ENCODE results near the gene EPB41L4B. TPM values are rescaled to one million over a fixed set of nuclear protein-coding genes. Genes with fewer than 3 reads are reported as not detected.
"Not testable (repeated sequence)": the region's sequence is repeated elsewhere in the genome, so short reads cannot be mapped to it uniquely, and the experiment has no call there.

Gene EPB41L4B
- total RNA-seq (1 to 10 TPM in 1 of 2 donors, under 1 TPM in 1; 0.63 to 1.3 TPM), polyA plus RNA-seq (10 to 100 TPM in 1 of 2 donors, under 1 TPM in 1; 0.74 to 23.0 TPM)
- long read RNA-seq, donor 1: 0 reads
- long read RNA-seq, donor 2, partial matches to known transcripts: 0 of 2 reads
- long read RNA-seq, donor 2, other reads (novel, unspliced or antisense): 2 of 2 reads

- Histone ChIP-seq H3K9me3 (ENCODE audit: control insufficient read depth, low read length) (no peaks in the 10 kb centered on the region), H3K27ac (ENCODE audit: low read depth in 1 of 2, low read length in 2 of 2) (no peak within 1 kb of the TSS), H3K4me3 (ENCODE audit: low read length in 2 of 2) (peak within 1 kb of the TSS; percentile 45 to 90), H3K4me1 (ENCODE audit: control insufficient read depth in 1 of 2, insufficient read depth in 2 of 2, low read length in 2 of 2) (no peaks in the 10 kb centered on the region), H3K27me3 (ENCODE audit: control insufficient read depth in 1 of 2, insufficient read depth in 2 of 2, low read length in 1 of 2) (no peaks in the 10 kb centered on the region), H3K36me3 (ENCODE audit: control insufficient read depth in 1 of 2, insufficient read depth in 2 of 2, low read length in 1 of 2) (no peaks in the 10 kb centered on the region)
- DNase-seq: peak; percentile 86 to 95
- ATAC-seq (ENCODE audit: low FRiP score): peak; percentile 90
- WGBS, 2 donors: 0 to 1% methylated on average over 32 to 72 of the region's 72 CpGs
- intact Hi-C loops (cut with DNase I): loop anchor here (1.0 to 10.0 kb wide), 3 partner anchors 77 to 386 kb away; partner anchors contain the start of genes ABITRAM (in 1 of the 2) and ELP1 (in 1 of the 2)
Measured at GRCh38 chr9:109320742-109321448, at the start of gene EPB41L4B. Gene EPB41L4B, minus strand, starts transcription at chr9:109321059. Its CDS starts 613 bp downstream, at chr9:109320446.

DNA sequence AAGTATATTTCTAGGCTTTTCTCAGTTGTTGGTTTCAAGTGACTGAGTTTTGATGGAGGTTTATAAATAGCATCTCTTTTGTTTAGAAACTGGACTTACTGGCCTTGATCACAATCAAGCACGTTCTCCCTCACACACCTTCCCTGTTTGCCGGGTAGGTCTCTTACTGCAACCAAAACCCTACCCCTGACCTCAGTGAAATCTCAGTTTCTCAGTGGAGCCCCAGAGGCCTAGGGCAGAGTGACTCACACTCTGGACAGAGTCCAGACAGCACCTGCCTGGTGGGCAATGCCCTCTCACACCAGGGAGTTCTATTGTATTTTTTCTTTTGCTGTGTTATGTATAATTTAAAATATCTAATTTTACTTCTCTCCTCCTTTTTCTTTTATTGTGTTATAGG lies 48.4 kb upstream of the EPB41L4B start:
- DNase-seq (no peak), ATAC-seq (ENCODE audit: low FRiP score) (no peak)
- Histone ChIP-seq H3K9me3 (ENCODE audit: control insufficient read depth, low read length) (no peaks in the 10 kb centered on the region), H3K27me3 (ENCODE audit: control insufficient read depth in 1 of 2, insufficient read depth in 2 of 2, low read length in 1 of 2) (no peaks in the 10 kb centered on the region), H3K36me3 (ENCODE audit: control insufficient read depth in 1 of 2, insufficient read depth in 2 of 2, low read length in 1 of 2) (no peaks in the 10 kb centered on the region), H3K4me1 (ENCODE audit: control insufficient read depth in 1 of 2, insufficient read depth in 2 of 2, low read length in 2 of 2) (no peaks in the 10 kb centered on the region), H3K4me3 (ENCODE audit: low read length in 2 of 2) (no peak overlapping the region), H3K27ac (ENCODE audit: low read depth in 1 of 2, low read length in 2 of 2) (no peak overlapping the region)
- intact Hi-C loops (cut with DNase I): no loop called here
- 55 to 63% methylated on average over 2 of the region's 2 CpGs for WGBS, 2 donors

DNA sequence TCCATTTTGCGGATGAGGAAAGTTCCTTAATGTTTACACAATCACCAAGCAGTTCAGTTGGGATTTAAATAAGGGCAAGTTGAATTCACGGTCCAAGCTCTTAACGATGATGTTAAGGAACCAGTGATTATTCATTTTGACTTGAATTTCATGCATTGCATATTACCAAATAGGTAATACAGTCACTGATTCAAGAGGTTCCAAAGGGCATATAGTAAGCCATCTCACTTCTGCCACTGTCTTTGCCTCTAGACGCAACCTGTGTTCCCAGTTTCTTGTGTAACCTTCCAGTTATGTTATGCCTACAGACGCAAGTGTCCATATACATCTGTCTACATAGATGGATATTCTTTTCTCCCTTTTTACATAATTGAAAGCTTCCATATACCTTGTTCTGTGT lies 39.9 kb upstream of the EPB41L4B start:
- intact Hi-C loops (cut with DNase I): no loop called here
- no peak for ATAC-seq (ENCODE audit: low FRiP score)
- H3K27me3 ChIP-seq (ENCODE audit: control insufficient read depth in 1 of 2, insufficient read depth in 2 of 2, low read length in 1 of 2): no peaks in the 10 kb centered on the region

DNA sequence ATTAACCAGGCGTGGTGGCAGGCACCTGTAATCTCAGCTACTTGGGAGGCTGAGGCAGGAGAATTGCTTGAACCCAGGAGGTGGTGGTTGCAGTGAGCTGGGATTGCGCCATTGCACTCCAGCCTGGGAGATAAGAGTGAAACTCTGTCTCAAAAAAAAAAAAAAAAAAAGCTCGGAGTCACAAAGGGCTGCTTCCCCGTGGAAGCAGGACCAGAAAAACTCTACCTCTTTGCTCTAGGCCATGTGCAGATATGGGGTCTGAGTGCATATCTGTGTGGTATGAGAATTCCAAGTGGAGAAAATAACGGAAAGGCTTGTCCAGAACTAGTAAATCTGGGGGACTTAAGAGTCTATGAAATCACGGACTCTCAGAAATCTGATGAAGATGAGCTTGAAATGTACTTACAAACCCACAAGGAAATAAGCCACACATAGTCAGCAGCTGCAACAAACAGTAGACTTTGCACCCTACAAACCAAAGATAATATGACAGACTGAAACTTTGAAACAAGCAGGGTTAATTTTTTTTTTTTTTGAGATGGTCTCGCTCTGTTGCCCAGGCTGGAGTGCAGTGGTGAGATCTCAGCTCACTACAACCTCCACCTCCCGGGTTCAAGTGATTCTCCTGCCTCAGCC lies 38.2 kb upstream of the EPB41L4B start:
- ATAC-seq (ENCODE audit: low FRiP score); H3K4me1 ChIP-seq (ENCODE audit: control insufficient read depth in 1 of 2, insufficient read depth in 2 of 2, low read length in 2 of 2); H3K9me3 ChIP-seq (ENCODE audit: control insufficient read depth, low read length); H3K36me3 ChIP-seq (ENCODE audit: control insufficient read depth in 1 of 2, insufficient read depth in 2 of 2, low read length in 1 of 2); H3K27ac ChIP-seq (ENCODE audit: low read depth in 1 of 2, low read length in 2 of 2); DNase-seq; intact Hi-C loops (cut with DNase I); H3K4me3 ChIP-seq (ENCODE audit: low read length in 2 of 2); H3K27me3 ChIP-seq (ENCODE audit: control insufficient read depth in 1 of 2, insufficient read depth in 2 of 2, low read length in 1 of 2): not testable (repeated sequence)
- 88 to 90% methylated on average over 8 of the region's 8 CpGs for WGBS, 2 donors

More for the DNA sequence above, 39.9 kb upstream of the EPB41L4B start:
- Histone ChIP-seq H3K4me3 (ENCODE audit: low read length in 2 of 2) (no peak overlapping the region), H3K9me3 (ENCODE audit: control insufficient read depth, low read length) (no peaks in the 10 kb centered on the region), H3K27ac (ENCODE audit: low read depth in 1 of 2, low read length in 2 of 2) (no peak overlapping the region), H3K4me1 (ENCODE audit: control insufficient read depth in 1 of 2, insufficient read depth in 2 of 2, low read length in 2 of 2) (no peaks in the 10 kb centered on the region), H3K36me3 (ENCODE audit: control insufficient read depth in 1 of 2, insufficient read depth in 2 of 2, low read length in 1 of 2) (no peaks in the 10 kb centered on the region)
- DNase-seq: no peak
- 75 to 82% methylated on average over 5 of the region's 5 CpGs for WGBS, 2 donors

DNA sequence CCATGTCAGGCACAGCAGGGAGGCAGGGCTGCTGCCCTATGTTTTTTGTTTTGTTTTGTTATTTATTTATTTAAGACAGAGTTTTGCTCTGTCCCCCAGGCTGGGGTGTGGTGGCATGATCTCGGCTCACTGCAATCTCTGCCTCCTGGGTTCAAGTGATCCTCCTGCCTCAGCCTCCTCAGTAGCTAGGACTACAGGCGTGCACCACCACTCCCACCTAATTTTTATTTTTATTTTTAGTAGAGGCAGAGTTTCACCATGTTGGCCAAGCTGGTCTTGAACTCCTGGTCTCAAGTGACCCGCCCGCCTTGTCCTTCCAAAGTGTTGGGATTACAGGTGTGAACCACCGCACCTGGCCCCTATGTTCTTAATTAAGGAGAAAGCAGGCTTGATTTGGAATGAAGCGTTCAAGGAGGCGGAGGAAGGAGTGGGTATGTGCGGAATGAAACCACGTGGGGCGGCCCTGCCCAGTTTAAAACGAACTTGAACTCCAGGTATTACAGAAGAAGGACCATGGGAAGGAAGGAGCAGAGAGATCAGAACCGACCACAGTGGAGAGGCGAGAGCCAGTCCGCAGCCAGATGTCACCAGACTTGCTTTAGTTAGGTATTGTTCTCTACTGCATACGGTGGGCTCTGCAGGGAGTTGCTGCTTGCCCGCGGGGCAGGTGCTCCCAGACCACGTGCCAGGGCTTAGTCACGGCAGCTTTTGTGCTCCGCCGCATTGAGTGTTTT lies 34.9 kb upstream of the EPB41L4B start:
- Histone ChIP-seq H3K27me3 (ENCODE audit: control insufficient read depth in 1 of 2, insufficient read depth in 2 of 2, low read length in 1 of 2) (no peaks in the 10 kb centered on the region), H3K36me3 (ENCODE audit: control insufficient read depth in 1 of 2, insufficient read depth in 2 of 2, low read length in 1 of 2) (no peaks in the 10 kb centered on the region), H3K4me3 (ENCODE audit: low read length in 2 of 2) (no peak overlapping the region), H3K9me3 (ENCODE audit: control insufficient read depth, low read length) (no peaks in the 10 kb centered on the region), H3K27ac (ENCODE audit: low read depth in 1 of 2, low read length in 2 of 2) (no peak overlapping the region), H3K4me1 (ENCODE audit: control insufficient read depth in 1 of 2, insufficient read depth in 2 of 2, low read length in 2 of 2) (no peaks in the 10 kb centered on the region)
- 83 to 87% methylated on average over 21 of the region's 21 CpGs for WGBS, 2 donors
- DNase-seq (no peak), ATAC-seq (ENCODE audit: low FRiP score) (no peak)
- intact Hi-C loops (cut with DNase I): no loop called here

DNA sequence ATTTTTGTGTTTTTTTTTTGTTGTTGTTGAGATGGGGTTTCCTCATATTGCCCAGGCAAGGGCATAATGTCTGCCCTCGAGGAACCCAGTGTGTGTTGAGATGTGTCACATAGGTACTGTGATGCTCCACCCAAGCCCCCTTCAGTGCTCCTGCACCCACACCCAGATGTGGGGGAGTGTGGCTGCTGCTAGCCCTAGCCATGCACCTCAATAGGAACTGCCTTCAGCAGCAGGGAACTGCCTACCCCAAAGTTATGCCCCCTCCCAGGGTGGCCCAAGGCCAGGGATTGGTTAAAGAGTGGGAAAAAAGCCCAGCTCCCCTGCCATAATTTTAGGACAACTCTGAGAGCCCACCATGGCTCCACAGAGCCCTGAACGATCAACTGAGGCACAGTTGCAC lies 33.3 kb upstream of the EPB41L4B start:
- H3K4me1 ChIP-seq (ENCODE audit: control insufficient read depth in 1 of 2, insufficient read depth in 2 of 2, low read length in 2 of 2): no peaks in the 10 kb centered on the region
- WGBS, 2 donors: 76 to 77% methylated on average over 2 of the region's 2 CpGs
- no peaks in the 10 kb centered on the region for H3K36me3 ChIP-seq (ENCODE audit: control insufficient read depth in 1 of 2, insufficient read depth in 2 of 2, low read length in 1 of 2)
- no peaks in the 10 kb centered on the region for H3K9me3 ChIP-seq (ENCODE audit: control insufficient read depth, low read length)
- intact Hi-C loops (cut with DNase I): no loop called here
- no peak overlapping the region for H3K4me3 ChIP-seq (ENCODE audit: low read length in 2 of 2)
- no peak overlapping the region for H3K27ac ChIP-seq (ENCODE audit: low read depth in 1 of 2, low read length in 2 of 2)
- no peak for DNase-seq
- no peak for ATAC-seq (ENCODE audit: low FRiP score)
- H3K27me3 ChIP-seq (ENCODE audit: control insufficient read depth in 1 of 2, insufficient read depth in 2 of 2, low read length in 1 of 2): no peaks in the 10 kb centered on the region

GRCh38 chr9:109351032-109351431 lies 30.2 kb upstream of the EPB41L4B start:
- 80 to 86% methylated on average over 5 of the region's 5 CpGs for WGBS, 2 donors
- Histone ChIP-seq H3K4me3 (ENCODE audit: low read length in 2 of 2) (no peak overlapping the region), H3K9me3 (ENCODE audit: control insufficient read depth, low read length) (no peaks in the 10 kb centered on the region), H3K27me3 (ENCODE audit: control insufficient read depth in 1 of 2, insufficient read depth in 2 of 2, low read length in 1 of 2) (no peaks in the 10 kb centered on the region), H3K4me1 (ENCODE audit: control insufficient read depth in 1 of 2, insufficient read depth in 2 of 2, low read length in 2 of 2) (no peaks in the 10 kb centered on the region), H3K36me3 (ENCODE audit: control insufficient read depth in 1 of 2, insufficient read depth in 2 of 2, low read length in 1 of 2) (no peaks in the 10 kb centered on the region), H3K27ac (ENCODE audit: low read depth in 1 of 2, low read length in 2 of 2) (no peak overlapping the region)
- intact Hi-C loops (cut with DNase I): no loop called here
- no peak for DNase-seq
- no peak for ATAC-seq (ENCODE audit: low FRiP score)

DNA sequence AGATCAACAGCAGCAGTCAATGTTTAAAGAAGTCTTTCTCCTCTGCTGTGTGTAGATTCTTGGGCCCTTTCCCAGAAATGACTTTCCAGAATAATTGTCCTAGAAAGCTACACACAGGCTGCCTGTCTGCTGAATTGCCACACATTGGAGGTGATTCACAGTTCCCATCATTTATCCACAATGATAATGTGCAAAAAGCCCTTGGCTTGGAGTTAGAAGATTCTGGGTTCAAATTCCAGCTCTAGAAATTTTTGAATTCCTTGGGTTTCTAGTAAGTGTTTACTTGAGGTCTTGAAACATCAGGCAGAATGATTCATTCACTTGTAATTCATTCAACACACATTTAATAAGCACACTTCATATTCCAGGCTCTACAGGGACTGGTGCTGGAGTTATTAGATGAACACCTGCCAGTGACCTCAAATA lies 28.6 kb upstream of the EPB41L4B start:
- no peak overlapping the region for H3K27ac ChIP-seq (ENCODE audit: low read depth in 1 of 2, low read length in 2 of 2)
- H3K4me1 ChIP-seq (ENCODE audit: control insufficient read depth in 1 of 2, insufficient read depth in 2 of 2, low read length in 2 of 2): no peaks in the 10 kb centered on the region
- no peak for ATAC-seq (ENCODE audit: low FRiP score)
- intact Hi-C loops (cut with DNase I): no loop called here
- H3K4me3 ChIP-seq (ENCODE audit: low read length in 2 of 2): no peak overlapping the region
- H3K27me3 ChIP-seq (ENCODE audit: control insufficient read depth in 1 of 2, insufficient read depth in 2 of 2, low read length in 1 of 2): no peaks in the 10 kb centered on the region
- DNase-seq: no peak
- no peaks in the 10 kb centered on the region for H3K36me3 ChIP-seq (ENCODE audit: control insufficient read depth in 1 of 2, insufficient read depth in 2 of 2, low read length in 1 of 2)
- H3K9me3 ChIP-seq (ENCODE audit: control insufficient read depth, low read length): no peaks in the 10 kb centered on the region

All from aorta (tissue), 5 donors.